HepG2 (cell line): ENCODE measurements around the gene CSNK2B. TPM values are rescaled to one million over a fixed set of nuclear protein-coding genes. Genes with fewer than 3 reads are reported as not detected.

Experiments
- ARID5B ChIP-seq: IDR thresholded peaks from 2 replicates; pipeline ENCODE4 v1.4.0; 2020; ENCODE audit warnings: mild to moderate bottlenecking, missing genetic modification reagents
- CENPBD1 ChIP-seq: sonication (generic); formaldehyde crosslinking; IDR thresholded peaks from 2 replicates; pipeline ENCODE4 v1.8.0; 2022; ENCODE audit warnings: missing genetic modification reagents, low read depth, mild to moderate bottlenecking, borderline replicate concordance
- E2F1 ChIP-seq: sonication (generic); formaldehyde crosslinking; IDR thresholded peaks from 2 replicates; pipeline ENCODE4 v1.5.0; 2020; ENCODE audit warnings: missing genetic modification reagents
- EED ChIP-seq: sonication (generic); formaldehyde crosslinking; IDR thresholded peaks from 2 replicates; pipeline ENCODE4 v1.5.0; 2020; ENCODE audit warnings: mild to moderate bottlenecking, missing genetic modification reagents
- LRRFIP1 ChIP-seq: sonication (generic); formaldehyde crosslinking; conservative IDR thresholded peaks from 2 replicates; pipeline ENCODE4 v1.4.0; 2020; ENCODE audit warnings: missing genetic modification reagents
- MAFK ChIP-seq, 2 experiments: IDR thresholded peaks in 1 of 2; conservative IDR thresholded peaks in 1 of 2; 2 replicates each; pipeline ENCODE4 v1.6.1; 2011; ENCODE audit warnings: improper control_type of control experiment in 2 of 2, low read length in 2 of 2
- ONECUT2 ChIP-seq: sonication (generic); formaldehyde crosslinking; IDR thresholded peaks from 2 replicates; pipeline ENCODE4 v1.4.0; 2020; ENCODE audit warnings: missing genetic modification reagents
- SETDB1 ChIP-seq: sonication (generic); formaldehyde crosslinking; IDR thresholded peaks from 2 replicates; pipeline ENCODE4 v1.5.1; 2020; ENCODE audit warnings: missing genetic modification reagents, mild to moderate bottlenecking, borderline replicate concordance
- UBTF ChIP-seq: sonication (generic); formaldehyde crosslinking; IDR thresholded peaks from 2 replicates; pipeline ENCODE4 v1.4.0; 2020; ENCODE audit warnings: mild to moderate bottlenecking, missing genetic modification reagents
- ZBTB3 ChIP-seq: sonication (generic); formaldehyde crosslinking; IDR thresholded peaks from 2 replicates; pipeline ENCODE4 v1.4.0; 2020; ENCODE audit warnings: low read depth, mild to moderate bottlenecking, moderate library complexity, missing genetic modification reagents, borderline replicate concordance
- ZNF230 ChIP-seq: sonication (generic); formaldehyde crosslinking; IDR thresholded peaks from 2 replicates; pipeline ENCODE4 v1.4.0; 2020; ENCODE audit warnings: mild to moderate bottlenecking, missing genetic modification reagents
- ZNF557 ChIP-seq: sonication (generic); formaldehyde crosslinking; IDR thresholded peaks from 2 replicates; pipeline ENCODE4 v1.4.0; 2020; ENCODE audit warnings: missing genetic modification reagents
- ZNF574 ChIP-seq: sonication (generic); formaldehyde crosslinking; IDR thresholded peaks from 2 replicates; pipeline ENCODE4 v1.4.0; 2020; ENCODE audit warnings: missing genetic modification reagents
- ZNF781 ChIP-seq: sonication (generic); formaldehyde crosslinking; IDR thresholded peaks from 2 replicates; pipeline ENCODE4 v1.5.1; 2020; ENCODE audit warnings: borderline replicate concordance, mild to moderate bottlenecking, missing genetic modification reagents; ENCODE audit errors: not compliant biosample characterization
- polyA plus RNA-seq, 8 experiments: library from polyadenylated mRNA; depleted of rRNA in 3 of 8; stranded (reverse) in 7 of 8; unstranded in 1 of 8; fragments of >200 nt; fragmentation: Illumina TruSeq in 4 of 8; extraction: Trizol in 4 of 8; gene quantifications; 2 replicates each; pipeline versions ENCODE4 v1.2.1 to v1.2.3, GENCODE V29; 2011 to 2016; ENCODE audit warnings: low read depth in 4 of 8, missing spikeins in 1 of 8, mixed read lengths in 1 of 8; ENCODE audit not compliant: insufficient read depth in 1 of 8
- total RNA-seq, 5 experiments: library from RNA; depleted of rRNA; stranded (reverse); fragments of >200 nt; fragmentation: Illumina TruSeq; extraction: Trizol; gene quantifications; 2 replicates each; pipeline ENCODE4 v1.2.3, GENCODE V29; 2016; ENCODE audit warnings: low read depth in 1 of 5

CSNK2B gene
- total and polyA plus RNA-seq, 2 of the 13 experiments (the other 11 are each of a cell fraction or from before 2014, with no cell fraction given): 111 to 296 TPM

- TF ChIP-seq ZNF574 (CRISPR knock-in tag) (no peak), ZBTB3 (CRISPR knock-in tag) (peak; percentile 71; the same call in 1 of the 2 replicates), ARID5B (no peak), CENPBD1 (no peak), ONECUT2 (no peak), EED (CRISPR knock-in tag) (no peak), MAFK (conservative IDR thresholded peaks at IDR 0.05 in 1 of 2, IDR thresholded peaks at IDR 0.05 in 1 of 2; ENCODE audit: low read length in 2 of 2) (no peak), ZNF781 (CRISPR knock-in tag) (no peak), SETDB1 (no peak), UBTF (no peak), ZNF230 (CRISPR knock-in tag) (no peak), ZNF557 (CRISPR knock-in tag) (no peak), LRRFIP1 (CRISPR knock-in tag) (no peak), E2F1 (CRISPR knock-in tag) (no peak)
Observed at GRCh38 chr6:31642798-31643570, 22.9 kb upstream of the CSNK2B start (continued).
